ENCODE measurements around the gene AKAP6. TPM values are rescaled to one million over a fixed set of nuclear protein-coding genes. Genes with fewer than 3 reads are reported as not detected.

AKAP6 gene
- total RNA-seq, 2 donors from 2014 or later = 3.6 to 9.9 TPM

- Histone ChIP-seq H3K9me3 (no peaks in the 10 kb centered on the region), H3K4me1 (replicated peaks) (no peaks in the 10 kb centered on the region), H3K36me3 (no peaks in the 10 kb centered on the region), H3K27me3 (replicated peaks; ENCODE audit: insufficient read depth) (no peaks in the 10 kb centered on the region), H3K4me3 (no peak overlapping the region), H3K27ac (no peak overlapping the region)
- DNase-seq (ENCODE audit: low spot score) = no peak
- WGBS = 91% methylated on average over 1 of the region's 1 CpG
- TF ChIP-seq POLR2AphosphoS5 (IDR thresholded peaks at IDR 0.05) (no peak), CTCF (IDR thresholded peaks at IDR 0.05) (no peak), POLR2A (IDR thresholded peaks at IDR 0.05) (no peak)
- intact Hi-C loops (cut with DNase I) = no loop called here
These were observed 434.6 kb downstream of the AKAP6 start for GRCh38 chr14:32763673-32764072.

GRCh38 chr14:32764131-32764530, 435.0 kb downstream of the AKAP6 start:
- Histone ChIP-seq H3K36me3 (no peaks in the 10 kb centered on the region), H3K4me3 (no peak overlapping the region), H3K9me3 (no peaks in the 10 kb centered on the region), H3K4me1 (replicated peaks) (no peaks in the 10 kb centered on the region), H3K27me3 (replicated peaks; ENCODE audit: insufficient read depth) (no peaks in the 10 kb centered on the region), H3K27ac (no peak overlapping the region)
- DNase-seq (ENCODE audit: low spot score) = no peak
- intact Hi-C loops (cut with DNase I) = no loop called here
- TF ChIP-seq CTCF (IDR thresholded peaks at IDR 0.05) (no peak), POLR2AphosphoS5 (IDR thresholded peaks at IDR 0.05) (no peak), POLR2A (IDR thresholded peaks at IDR 0.05) (no peak)

DNA sequence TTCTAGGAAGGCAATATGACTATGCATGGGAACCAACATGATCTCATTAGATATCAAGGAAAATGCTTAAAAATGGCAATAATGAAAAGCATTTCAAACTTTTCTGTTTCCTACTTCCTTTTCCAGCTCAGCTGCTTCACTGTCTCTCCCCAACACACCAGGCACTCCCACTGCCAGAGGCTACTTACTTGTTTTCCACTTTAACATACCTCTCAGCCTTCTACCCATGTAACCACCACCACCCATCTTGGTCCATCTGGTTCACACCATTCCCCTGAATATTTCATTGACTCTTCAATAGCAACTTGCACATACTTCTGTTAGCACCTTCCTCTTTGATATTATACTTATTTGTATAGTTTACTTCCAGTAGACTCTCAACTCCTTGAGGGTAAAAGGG, 441.3 kb downstream of the AKAP6 start:
- intact Hi-C loops (cut with DNase I) = no loop called here
- Histone ChIP-seq H3K27me3 (replicated peaks; ENCODE audit: insufficient read depth) (no peaks in the 10 kb centered on the region), H3K27ac (no peak overlapping the region), H3K9me3 (no peaks in the 10 kb centered on the region), H3K36me3 (no peaks in the 10 kb centered on the region), H3K4me3 (no peak overlapping the region), H3K4me1 (replicated peaks) (no peaks in the 10 kb centered on the region)
- no peak for DNase-seq (ENCODE audit: low spot score)
- no peak for TF ChIP-seq CTCF (IDR thresholded peaks at IDR 0.05)
- no peak for TF ChIP-seq POLR2AphosphoS5 (IDR thresholded peaks at IDR 0.05)
- TF ChIP-seq POLR2A (IDR thresholded peaks at IDR 0.05) = no peak

GRCh38 chr14:32774214-32774613, 445.1 kb downstream of the AKAP6 start:
- H3K9me3 ChIP-seq = no peaks in the 10 kb centered on the region
- no peaks in the 10 kb centered on the region for H3K36me3 ChIP-seq
- H3K27ac ChIP-seq = no peak overlapping the region
- TF ChIP-seq CTCF (IDR thresholded peaks at IDR 0.05) = no peak
- no peak for TF ChIP-seq POLR2AphosphoS5 (IDR thresholded peaks at IDR 0.05)
- no peak for TF ChIP-seq POLR2A (IDR thresholded peaks at IDR 0.05)
- WGBS = 37% methylated on average over 2 of the region's 2 CpGs
- H3K27me3 ChIP-seq (replicated peaks; ENCODE audit: insufficient read depth) = no peaks in the 10 kb centered on the region
- H3K4me3 ChIP-seq = no peak overlapping the region
- H3K4me1 ChIP-seq (replicated peaks) = no peaks in the 10 kb centered on the region
- DNase-seq (ENCODE audit: low spot score) = no peak
- intact Hi-C loops (cut with DNase I) = no loop called here

DNA sequence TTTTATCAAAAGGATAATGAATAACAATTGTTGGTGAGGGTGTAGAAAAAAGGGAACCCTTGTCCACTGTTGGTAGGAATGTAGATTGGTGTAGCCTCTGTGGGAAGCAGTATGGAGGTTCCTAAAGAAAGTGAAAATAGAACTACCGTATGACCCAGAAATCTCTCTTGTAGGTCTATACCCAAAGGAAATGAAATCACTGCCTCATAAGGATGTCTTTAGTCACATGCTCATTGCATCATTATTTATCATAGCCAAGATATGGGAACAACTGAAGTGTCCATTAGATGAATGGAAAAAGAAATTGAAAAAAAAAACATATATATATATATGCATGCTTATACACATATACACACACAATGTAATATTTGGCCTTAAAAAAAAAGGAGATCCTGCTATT, 450.7 kb downstream of the AKAP6 start:
- intact Hi-C loops (cut with DNase I) = no loop called here

More for the DNA sequence above, 450.7 kb downstream of the AKAP6 start:
- 88% methylated on average over 1 of the region's 1 CpG for WGBS
- no peaks in the 10 kb centered on the region for H3K36me3 ChIP-seq
- H3K9me3 ChIP-seq = no peaks in the 10 kb centered on the region
- TF ChIP-seq CTCF (IDR thresholded peaks at IDR 0.05) = no peak
- TF ChIP-seq POLR2A (IDR thresholded peaks at IDR 0.05) = no peak
- TF ChIP-seq POLR2AphosphoS5 (IDR thresholded peaks at IDR 0.05) = no peak
- H3K4me1 ChIP-seq (replicated peaks) = no peaks in the 10 kb centered on the region
- H3K27me3 ChIP-seq (replicated peaks; ENCODE audit: insufficient read depth) = no peaks in the 10 kb centered on the region
- H3K4me3 ChIP-seq = no peak overlapping the region
- no peak for DNase-seq (ENCODE audit: low spot score)
- H3K27ac ChIP-seq = no peak overlapping the region
